ENCODE data around the gene CADM1. TPM values are rescaled to one million over a fixed set of nuclear protein-coding genes. Genes with fewer than 3 reads are reported as not detected.

Gene CADM1
- total and polyA plus RNA-seq, 2 experiments from 2014 or later, result 16.5 to 18.0 TPM

GRCh38 chr11:115226556-115226955, 277.7 kb downstream of the CADM1 start:
- no peak overlapping the region for H2AFZ ChIP-seq
- H3K4me3 Mint-ChIP-seq, result no peak overlapping the region; the same call in 2 of the 3 replicates
- no peaks in the 10 kb centered on the region for H4K20me1 ChIP-seq (replicated peaks; ENCODE audit: insufficient read depth)
- no peaks in the 10 kb centered on the region for H3F3A ChIP-seq (replicated peaks; ENCODE audit: low read depth)
- H3K9me2 ChIP-seq (ENCODE audit: insufficient read depth), result peaks cover 6% of the 10 kb centered on the region; the same call in 1 of the 2 replicates
- ATAC-seq (peak; percentile 95), DNase-seq (ENCODE audit: low spot score) (peak; percentile 91)
- peak overlapping the region; percentile 87; the same call in 1 of the 2 replicates for H3K27ac ChIP-seq (ENCODE audit: low read depth)
- no peaks in the 10 kb centered on the region for H3K27me3 Mint-ChIP-seq (ENCODE audit: insufficient read depth, low read depth, poor library complexity)
- TF ChIP-seq CREB1 (CRISPR knock-in tag; IDR thresholded peaks at IDR 0.05; ENCODE audit: low read depth) (peak; percentile 50; the same call in 1 of the 2 replicates), ZNF462 (CRISPR knock-in tag; IDR thresholded peaks at IDR 0.05) (peak; percentile 87), CTCF (conservative IDR thresholded peaks at IDR 0.05; ENCODE audit: low read depth in 2 of 2) (no peak)
- H3K4me2 ChIP-seq, result no peak overlapping the region
- H3K4me1 ChIP-seq (ENCODE audit: insufficient read depth), result peaks cover 22% of the 10 kb centered on the region
- H3K36me3 ChIP-seq (ENCODE audit: insufficient read depth), result no peaks in the 10 kb centered on the region
- H3K79me2 ChIP-seq (replicated peaks; ENCODE audit: insufficient read depth), result no peaks in the 10 kb centered on the region
- peaks cover 64% of the 10 kb centered on the region for H3K4me1 Mint-ChIP-seq
- no peaks in the 10 kb centered on the region for H3K36me3 Mint-ChIP-seq (ENCODE audit: low read depth)
- H3K4me3 ChIP-seq, result no peak overlapping the region
- no peaks in the 10 kb centered on the region for H3K27me3 ChIP-seq (ENCODE audit: insufficient read depth)
- no peaks in the 10 kb centered on the region; the same call in 2 of the 3 replicates for H3K9me3 Mint-ChIP-seq
- H3K27ac Mint-ChIP-seq, result peak overlapping the region; percentile 95

- peaks cover 59% of the 10 kb centered on the region for H3K4me1 Mint-ChIP-seq
- H3K36me3 Mint-ChIP-seq (ENCODE audit: low read depth), result no peaks in the 10 kb centered on the region
- DNase-seq (ENCODE audit: low spot score) (no peak), ATAC-seq (no peak)
- Histone ChIP-seq H2AFZ (no peak overlapping the region), H3K36me3 (ENCODE audit: insufficient read depth) (no peaks in the 10 kb centered on the region), H3K4me3 (no peak overlapping the region), H4K20me1 (replicated peaks; ENCODE audit: insufficient read depth) (no peaks in the 10 kb centered on the region), H3K27me3 (ENCODE audit: insufficient read depth) (no peaks in the 10 kb centered on the region), H3K4me1 (ENCODE audit: insufficient read depth) (peaks cover 27% of the 10 kb centered on the region), H3K4me2 (no peak overlapping the region), H3K9me2 (ENCODE audit: insufficient read depth) (peaks cover 6% of the 10 kb centered on the region; the same call in 1 of the 2 replicates), H3F3A (replicated peaks; ENCODE audit: low read depth) (no peaks in the 10 kb centered on the region), H3K79me2 (replicated peaks; ENCODE audit: insufficient read depth) (no peaks in the 10 kb centered on the region), H3K27ac (ENCODE audit: low read depth) (no peak overlapping the region)
- H3K27ac Mint-ChIP-seq, result peak overlapping the region; percentile 33
- H3K27me3 Mint-ChIP-seq (ENCODE audit: insufficient read depth, low read depth, poor library complexity), result no peaks in the 10 kb centered on the region
- no peak overlapping the region for H3K4me3 Mint-ChIP-seq
- no peaks in the 10 kb centered on the region; the same call in 2 of the 3 replicates for H3K9me3 Mint-ChIP-seq
- TF ChIP-seq ETS1 (IDR thresholded peaks at IDR 0.05) (no peak), CTCF (conservative IDR thresholded peaks at IDR 0.05; ENCODE audit: low read depth in 2 of 2) (no peak), STAT1 (IDR thresholded peaks at IDR 0.05; ENCODE audit: unreplicated experiment) (no peak)
These were observed 279.7 kb downstream of the CADM1 start for GRCh38 chr11:115224551-115224950.
